Fibroblast of the aortic adventitia (primary cell): ENCODE results near the gene SRPK2. TPM values are rescaled to one million over a fixed set of nuclear protein-coding genes. Genes with fewer than 3 reads are reported as not detected.
"Not testable (repeated sequence)": the region's sequence is repeated elsewhere in the genome, so short reads cannot be mapped to it uniquely, and the experiment has no call there.

Experiments
- DNase-seq: peaks from one replicate; pipeline ENCODE4 v3.0.0-alpha.2; 2010; ENCODE audit warnings: low read depth
- H3K4me3 ChIP-seq: 2 replicates; pipeline ENCODE4 v1.5.1; 2011; ENCODE audit warnings: low read depth, mild to moderate bottlenecking, control low read depth, low read length, moderate library complexity
- total RNA-seq: library from RNA; depleted of rRNA; stranded (reverse); fragments of >200 nt; gene quantifications from 2 replicates; pipeline ENCODE4 v1.2.3, GENCODE V29; 2012; ENCODE audit warnings: low replicate concordance
- TF ChIP-seq, protein P1 (sequence below): IDR thresholded peaks from 2 replicates; pipeline ENCODE4 v1.5.1; 2011; ENCODE audit warnings: mild to moderate bottlenecking, low read length, control low read depth, inconsistent platforms; ENCODE audit not compliant: insufficient read depth

Gene SRPK2
- total RNA-seq, 1 donor: 50.8 TPM

DNA sequence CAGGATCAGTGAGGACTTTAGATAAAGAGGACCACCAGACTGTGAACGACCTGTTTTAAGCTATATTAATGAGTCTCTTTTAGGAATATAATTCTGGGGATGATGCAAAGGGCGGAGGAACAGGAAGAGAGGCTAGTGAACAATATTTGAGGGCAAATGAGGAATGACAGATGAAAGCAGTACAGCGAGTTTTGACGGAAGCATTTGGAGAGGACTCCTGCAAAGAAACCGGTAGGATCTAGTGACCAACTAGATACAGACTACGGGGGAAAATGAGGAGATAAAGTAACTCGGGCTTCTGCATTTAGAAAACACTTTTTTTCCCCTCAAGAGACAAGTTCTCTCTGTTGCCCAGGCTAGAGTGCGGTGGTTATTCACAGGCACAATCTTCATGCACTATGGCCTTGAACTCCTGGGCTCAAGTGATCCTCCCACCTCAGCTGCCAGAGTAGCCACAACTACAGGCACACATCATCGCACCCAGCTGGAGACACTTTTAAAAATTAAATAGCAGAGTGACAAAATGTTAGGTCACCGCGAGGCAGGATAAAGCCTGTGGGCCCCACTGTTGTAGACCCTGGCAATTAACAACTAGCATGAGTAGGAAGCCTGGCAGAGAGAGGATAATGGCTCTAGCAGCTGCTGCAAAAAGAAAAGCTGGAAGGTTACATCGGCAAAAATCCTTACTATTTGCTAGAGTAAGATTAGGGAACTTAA, 143.2 kb downstream of the SRPK2 start:
- TF ChIP-seq, protein P1, sequence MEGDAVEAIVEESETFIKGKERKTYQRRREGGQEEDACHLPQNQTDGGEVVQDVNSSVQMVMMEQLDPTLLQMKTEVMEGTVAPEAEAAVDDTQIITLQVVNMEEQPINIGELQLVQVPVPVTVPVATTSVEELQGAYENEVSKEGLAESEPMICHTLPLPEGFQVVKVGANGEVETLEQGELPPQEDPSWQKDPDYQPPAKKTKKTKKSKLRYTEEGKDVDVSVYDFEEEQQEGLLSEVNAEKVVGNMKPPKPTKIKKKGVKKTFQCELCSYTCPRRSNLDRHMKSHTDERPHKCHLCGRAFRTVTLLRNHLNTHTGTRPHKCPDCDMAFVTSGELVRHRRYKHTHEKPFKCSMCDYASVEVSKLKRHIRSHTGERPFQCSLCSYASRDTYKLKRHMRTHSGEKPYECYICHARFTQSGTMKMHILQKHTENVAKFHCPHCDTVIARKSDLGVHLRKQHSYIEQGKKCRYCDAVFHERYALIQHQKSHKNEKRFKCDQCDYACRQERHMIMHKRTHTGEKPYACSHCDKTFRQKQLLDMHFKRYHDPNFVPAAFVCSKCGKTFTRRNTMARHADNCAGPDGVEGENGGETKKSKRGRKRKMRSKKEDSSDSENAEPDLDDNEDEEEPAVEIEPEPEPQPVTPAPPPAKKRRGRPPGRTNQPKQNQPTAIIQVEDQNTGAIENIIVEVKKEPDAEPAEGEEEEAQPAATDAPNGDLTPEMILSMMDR: no peak
- DNase-seq: peak; percentile 34
- H3K4me3 ChIP-seq: no peak overlapping the region

DNA sequence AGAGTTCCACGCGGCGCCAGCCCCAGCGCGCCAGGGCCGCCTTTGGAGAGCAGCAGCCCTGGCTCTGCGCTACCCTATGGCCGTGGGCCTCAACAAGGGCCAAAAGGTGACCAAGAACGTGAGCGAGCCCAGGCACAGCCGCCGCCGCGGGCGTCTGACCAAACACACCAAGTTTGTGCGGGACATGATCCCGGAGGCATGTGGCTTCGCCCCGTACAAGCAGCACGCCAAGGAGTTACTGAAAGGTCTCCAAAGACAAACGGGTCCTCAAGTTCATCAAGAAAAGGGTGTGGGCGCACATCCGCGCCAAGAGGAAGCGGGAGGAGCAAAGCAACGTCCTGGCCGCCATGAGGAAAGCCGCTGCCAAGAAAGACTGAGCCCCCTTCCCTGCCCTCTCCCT, 144.1 kb downstream of the SRPK2 start:
- no peak overlapping the region for H3K4me3 ChIP-seq
- TF ChIP-seq, protein P1: no peak
- DNase-seq: peak; percentile 34

DNA sequence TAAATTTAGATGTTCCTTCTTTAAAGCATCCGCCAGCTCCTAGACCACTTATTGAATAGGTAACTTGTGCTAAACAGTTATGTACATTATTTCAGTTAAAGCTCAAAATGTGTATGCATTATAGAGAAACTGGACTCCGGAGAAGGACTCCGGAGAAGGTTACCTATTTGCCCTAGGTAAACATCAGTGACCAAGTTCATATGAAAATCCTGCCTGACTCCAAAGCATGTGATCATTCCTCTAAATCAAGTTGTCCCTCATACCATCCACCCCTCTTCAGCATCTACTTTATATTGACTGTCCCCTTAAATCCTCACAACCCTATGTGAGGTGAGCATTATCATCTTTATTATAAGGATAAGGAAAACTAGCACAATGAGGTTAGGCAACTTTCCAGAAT, 147.5 kb downstream of the SRPK2 start:
- TF ChIP-seq, protein P1: no peak
- no peak overlapping the region for H3K4me3 ChIP-seq
- no peak for DNase-seq

DNA sequence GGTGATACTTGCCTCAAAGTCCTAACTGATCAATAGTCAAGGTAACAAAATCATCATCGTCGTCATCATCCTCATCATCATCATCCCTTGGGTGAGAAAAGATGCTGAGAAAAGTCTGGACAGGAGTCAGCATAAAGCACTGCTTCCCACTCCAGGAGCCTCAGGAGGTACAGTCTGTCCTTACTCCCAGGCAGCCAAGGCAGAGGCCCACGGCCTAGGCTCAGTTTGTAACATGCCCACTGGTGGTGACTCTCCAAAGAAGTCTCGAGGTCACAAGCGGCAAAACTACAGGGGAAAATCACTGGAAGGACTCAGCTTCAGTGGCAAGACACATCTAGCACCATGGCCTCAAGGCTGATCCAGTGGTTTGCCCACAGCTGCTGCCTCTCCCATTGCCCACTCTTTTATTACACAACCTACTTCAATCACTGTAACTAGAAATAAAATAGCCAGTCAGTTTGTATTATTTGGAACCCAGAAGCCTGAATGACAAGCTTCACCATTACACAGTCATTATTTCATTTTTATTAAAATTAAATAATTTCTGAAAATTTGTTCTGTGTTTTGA, 150.4 kb downstream of the SRPK2 start:
- DNase-seq: no peak
- TF ChIP-seq, protein P1: no peak
- H3K4me3 ChIP-seq: no peak overlapping the region

DNA sequence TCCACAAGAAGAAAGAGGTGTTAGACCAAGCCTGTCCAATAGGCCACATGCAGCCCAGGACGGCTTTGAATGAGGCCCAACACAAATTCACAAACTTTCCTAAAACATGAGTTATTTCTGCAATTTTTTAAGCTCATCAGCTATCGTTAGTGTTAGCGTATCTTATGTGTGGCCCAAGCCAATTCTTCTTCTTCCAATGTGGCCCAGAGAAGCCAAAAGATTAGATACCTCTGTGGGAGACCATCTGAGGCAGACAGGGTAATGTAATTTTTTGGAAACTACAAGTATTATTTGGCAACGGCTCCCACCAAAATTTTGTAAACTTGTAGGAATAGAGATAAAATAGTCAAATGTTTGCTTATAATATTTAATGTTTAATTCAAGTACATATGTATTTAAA, 153.8 kb downstream of the SRPK2 start:
- H3K4me3 ChIP-seq: no peak overlapping the region
- DNase-seq: peak; percentile 27
- TF ChIP-seq, protein P1: no peak

DNA sequence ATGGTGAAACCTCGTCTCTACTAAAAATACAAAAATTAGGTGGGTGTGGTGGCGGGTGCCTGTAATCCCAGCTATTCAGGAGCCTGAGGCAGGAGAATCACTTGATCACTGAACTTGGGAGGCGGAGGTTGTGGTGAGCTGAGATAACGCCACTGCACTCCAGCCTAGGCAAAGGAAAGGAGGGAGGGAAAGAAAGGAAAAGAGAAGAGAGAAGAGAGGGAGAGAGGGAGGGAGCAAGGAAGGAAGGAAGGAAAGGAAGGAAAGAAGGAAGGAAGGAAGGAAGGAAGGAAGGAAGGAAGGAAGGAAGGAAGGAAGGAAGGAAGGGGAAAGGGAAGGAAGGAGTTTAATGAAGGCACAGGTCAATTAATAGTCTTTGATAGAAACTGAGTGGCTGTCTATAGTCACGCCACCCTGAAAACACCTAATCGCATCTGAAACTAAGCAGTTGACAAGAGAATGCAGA, 155.9 kb downstream of the SRPK2 start:
- not testable (repeated sequence) for H3K4me3 ChIP-seq

DNA sequence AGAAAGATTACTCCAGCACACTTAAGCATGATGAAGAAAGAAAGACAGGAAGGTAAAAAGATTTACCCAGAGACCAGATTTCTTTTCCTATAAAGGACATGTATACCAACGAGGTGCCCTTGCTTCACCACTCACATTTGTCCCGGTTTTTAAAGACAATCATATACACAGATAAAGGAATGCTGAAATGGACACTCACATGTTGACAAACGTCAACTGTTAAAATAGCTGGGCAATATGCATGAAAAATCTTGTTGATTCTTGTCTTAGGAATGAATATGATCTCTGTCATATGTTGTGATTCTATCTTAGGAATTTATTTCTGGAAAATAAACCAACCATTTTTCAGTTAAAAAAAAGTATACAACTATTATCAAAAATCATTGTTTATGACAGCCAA, 158.2 kb downstream of the SRPK2 start:
- TF ChIP-seq, protein P1: no peak
- H3K4me3 ChIP-seq: no peak overlapping the region
- no peak for DNase-seq

More for the DNA sequence above, 155.9 kb downstream of the SRPK2 start:
- DNase-seq: not testable (repeated sequence)
